Measurements from ENCODE around the gene ATP6V1F.
"Not testable (repeated sequence)": the region's sequence is repeated elsewhere in the genome, so short reads cannot be mapped to it uniquely, and the experiment has no call there.

ATP6V1F gene

DNA sequence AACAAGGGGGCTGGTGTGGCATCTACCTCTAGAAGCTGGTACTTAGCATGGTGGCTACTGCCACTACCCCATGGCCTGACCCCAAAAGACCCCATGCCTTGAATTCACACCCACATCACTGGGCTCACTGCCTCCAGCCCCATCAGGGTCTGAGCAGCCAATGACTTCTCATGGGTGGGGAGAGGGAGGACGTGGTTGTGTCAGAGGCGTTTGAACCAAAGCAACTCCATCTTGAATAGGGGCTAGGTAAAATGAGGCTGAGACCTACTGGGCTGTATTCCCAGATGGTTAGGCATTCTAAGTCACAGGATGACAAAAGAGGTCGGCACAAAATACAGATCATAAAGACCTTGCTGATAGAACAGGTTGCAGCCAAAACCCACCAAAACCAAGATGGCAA is 32.7 kb downstream of the ATP6V1F start:
- DNase-seq (ENCODE audit: low read depth in 2 of 2, low spot score in 1 of 2) = no peak

GRCh38 chr7:128899392-128899791 is 36.7 kb downstream of the ATP6V1F start:
- DNase-seq (ENCODE audit: low read depth in 2 of 2, low spot score in 1 of 2) = no peak

DNA sequence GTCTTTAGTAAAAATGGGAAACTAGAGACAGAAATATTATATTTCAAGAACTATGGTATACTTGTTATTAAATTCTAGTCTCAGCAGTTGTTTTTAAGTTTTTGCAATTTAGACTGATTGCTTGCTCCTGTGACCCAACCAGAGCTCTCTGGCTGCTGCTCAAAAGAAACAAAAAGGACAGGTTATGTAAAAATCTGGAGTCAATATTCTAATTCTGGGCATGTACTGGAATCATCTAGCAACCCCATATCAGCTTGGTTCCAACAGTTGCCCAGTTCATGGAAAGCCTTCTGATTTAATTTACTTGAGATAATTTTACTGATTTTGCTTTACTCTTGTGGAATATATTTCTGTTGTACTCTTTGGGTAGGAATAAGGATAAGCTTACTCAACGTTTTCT is 37.6 kb downstream of the ATP6V1F start:
- DNase-seq (ENCODE audit: low read depth in 2 of 2, low spot score in 1 of 2) = no peak

DNA sequence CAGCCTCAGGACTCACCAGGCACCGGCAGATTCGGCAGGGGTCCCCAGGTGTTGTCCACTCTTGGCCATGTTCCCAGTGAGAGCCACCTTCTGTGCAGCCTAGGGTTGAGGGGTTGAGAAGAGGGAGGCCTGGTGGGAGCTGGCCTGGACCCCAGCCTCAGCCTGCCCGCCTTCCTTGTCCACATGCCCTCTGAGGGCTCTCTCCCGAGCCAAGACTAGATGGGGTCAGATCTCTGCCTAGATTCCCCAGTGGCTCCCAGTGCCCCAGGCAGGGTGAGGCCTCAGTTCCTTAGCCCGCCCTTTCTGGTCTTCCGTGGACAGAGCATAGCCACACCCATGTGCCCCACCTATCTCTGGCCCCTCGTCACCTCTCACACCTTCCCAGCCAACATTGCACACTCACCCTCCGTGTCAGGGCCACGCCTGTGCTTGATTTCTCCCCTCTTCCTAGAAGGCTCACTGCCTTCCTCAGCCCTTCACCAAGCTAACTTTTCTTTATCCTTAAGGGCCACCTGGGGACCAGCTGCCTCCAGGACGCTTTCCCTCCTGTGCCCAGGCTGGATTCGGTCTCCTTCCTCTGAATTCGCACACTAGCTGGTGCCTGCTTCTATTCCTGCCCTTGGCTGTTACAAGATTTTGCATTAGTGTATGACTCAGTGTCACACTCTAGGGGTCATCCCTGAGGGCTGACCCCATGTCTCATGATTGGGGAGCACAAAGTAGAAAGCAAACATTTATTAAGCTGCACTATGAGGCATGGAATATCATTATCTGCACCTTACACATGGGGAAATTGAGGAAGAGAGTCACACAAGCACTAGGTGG is 40.3 kb downstream of the ATP6V1F start:
- no peak for DNase-seq (ENCODE audit: low read depth in 2 of 2, low spot score in 1 of 2)

DNA sequence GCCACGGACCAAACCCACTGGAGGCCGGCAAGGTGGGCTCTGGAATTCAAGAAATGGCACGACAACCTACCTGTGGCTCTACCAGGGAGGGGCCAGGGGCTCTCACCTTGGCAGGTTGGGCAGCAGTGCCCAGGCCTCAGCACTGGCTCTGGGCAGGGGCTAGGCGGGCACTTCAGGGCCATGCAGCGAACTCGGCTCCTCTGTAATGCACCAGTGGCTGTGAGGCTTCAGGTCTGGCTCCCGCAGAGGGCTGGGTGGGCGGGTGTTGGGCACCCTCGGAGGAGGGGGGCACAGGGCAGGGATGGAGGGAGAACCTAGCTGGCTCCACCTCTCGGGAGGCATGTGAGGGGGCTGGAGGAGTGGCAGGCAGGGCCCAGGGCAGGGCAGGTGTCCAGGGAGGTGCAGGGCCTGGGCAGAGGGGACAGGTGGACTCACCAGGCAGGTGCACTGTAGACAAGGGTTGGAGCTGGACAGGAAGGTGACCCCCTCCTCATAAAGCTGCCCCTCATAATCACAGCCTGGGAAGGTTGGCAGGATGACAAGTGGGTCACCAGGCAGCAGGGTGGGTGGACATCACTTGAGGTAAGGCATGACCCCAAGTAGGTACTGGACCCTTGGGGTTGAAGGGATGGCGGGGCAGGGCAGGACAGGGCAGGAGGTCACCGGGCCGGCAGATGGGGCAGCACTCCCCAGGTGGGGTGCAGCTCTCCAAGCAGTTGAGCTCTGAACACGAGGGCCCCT is 41.1 kb downstream of the ATP6V1F start:
- no peak for DNase-seq (ENCODE audit: low read depth in 2 of 2, low spot score in 1 of 2)

DNA sequence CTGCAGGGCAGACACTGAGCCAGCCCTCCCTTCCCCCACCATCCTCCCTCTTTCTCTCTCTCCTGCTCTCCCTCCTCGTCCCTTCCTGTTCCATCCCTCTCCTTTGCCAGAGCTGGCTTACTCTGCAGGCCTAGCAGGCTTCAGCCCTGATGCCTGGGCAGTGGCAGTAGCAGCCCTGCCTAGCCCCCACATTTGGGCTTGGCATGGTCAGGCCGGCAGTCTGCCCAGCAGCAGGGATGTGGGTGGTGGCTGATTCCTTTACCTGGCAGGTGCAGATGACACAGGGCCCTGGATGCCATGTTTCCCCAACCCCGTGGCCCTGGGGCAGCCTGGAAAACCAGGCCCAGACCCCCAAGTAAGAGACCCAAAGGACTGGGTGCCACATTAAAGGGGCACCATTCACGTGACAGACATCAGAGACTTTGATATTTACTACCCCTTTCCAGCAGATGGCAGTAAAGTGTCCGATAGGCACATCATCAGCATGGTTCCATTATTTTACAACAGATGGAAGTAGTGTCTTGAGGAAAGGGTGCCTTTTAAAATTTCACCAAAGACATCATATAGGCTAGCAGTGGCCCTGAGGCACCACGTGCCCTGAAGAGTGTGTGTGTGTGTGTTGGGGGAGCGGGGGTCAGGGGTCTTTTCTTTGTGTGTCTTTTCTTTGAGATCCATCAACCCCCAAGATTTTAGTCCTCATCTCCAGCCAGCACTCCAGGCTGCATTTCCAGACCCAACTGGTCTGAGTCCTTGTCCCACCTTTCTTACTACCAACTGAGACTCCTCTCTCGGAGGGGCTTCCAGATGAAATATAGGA is 41.9 kb downstream of the ATP6V1F start:
- DNase-seq (ENCODE audit: low read depth in 2 of 2, low spot score in 1 of 2) = no peak

DNA sequence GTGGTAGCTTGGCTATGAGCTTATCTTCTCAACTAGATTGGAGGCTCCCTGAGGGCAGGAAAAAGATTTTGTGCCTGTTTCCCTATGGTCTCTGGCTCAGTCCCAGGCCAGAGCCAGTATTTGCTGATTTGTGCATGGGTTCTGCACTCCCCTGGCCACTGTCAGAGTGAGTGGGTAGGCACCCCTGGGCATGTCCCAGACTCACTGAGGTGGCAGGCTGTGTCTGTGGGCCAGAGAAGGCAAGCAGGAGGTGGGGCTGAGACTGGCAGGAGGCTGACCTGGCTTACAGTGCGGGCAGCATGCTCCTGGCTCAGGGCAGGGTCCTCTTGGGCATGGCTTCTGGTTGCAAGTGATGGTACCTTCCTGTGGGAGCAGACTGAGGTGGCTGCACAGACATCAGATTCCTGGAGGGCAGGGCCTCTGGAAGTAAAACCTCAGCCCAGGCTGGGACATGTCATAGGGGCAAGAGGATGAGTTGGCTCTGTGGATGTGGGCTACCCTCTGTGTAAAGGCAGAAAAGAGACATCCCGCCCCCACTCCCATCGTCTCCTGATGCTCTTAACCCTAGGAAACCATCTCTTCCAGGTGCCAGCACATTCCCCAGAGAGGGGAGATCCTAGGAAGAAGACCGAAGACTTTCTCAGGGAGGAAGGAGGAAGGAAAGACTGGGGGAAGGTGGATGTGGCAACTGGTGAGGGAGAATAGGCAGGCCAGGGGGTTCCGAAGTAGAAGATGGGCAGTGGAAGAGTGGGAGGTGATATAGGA is 43.5 kb downstream of the ATP6V1F start:
- no peak for DNase-seq (ENCODE audit: low read depth in 2 of 2, low spot score in 1 of 2)

DNA sequence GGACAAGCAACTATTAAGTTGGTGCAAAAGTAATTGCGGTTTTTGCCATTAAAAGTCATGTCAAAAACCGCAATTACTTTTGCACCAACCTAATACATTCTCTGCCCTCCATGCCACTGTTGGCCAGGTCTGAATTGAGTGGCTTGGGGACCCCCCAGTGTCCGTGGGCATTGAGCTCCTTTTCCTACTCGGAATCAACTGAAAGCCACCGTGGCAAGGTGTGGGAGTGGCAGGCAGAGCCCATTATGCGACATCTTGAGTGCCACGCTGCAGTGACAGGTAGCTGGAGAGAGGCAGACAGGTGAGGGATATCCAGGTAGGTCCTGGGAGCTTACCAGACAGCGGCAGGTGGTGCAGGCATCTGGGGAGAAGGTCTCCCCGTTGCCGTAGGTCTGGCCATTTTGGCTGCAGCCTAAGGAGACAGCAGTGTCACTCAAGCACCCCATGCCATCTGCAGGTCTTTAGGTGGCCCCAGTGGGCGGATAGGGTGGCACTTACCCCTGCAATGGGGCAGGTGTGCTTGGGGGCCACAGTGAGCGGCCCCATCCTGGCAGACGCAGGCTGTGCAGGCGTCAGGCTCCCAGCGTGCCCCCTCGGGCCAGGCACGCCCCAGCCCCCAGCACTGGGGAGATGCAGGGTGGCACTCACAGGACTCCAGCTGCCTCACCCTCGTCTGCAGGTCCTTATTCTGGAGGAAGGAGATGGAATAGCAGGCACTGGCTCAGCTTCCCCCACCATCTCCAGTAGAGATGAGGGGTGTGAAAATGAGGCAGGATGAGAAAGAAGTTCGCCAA is 44.3 kb downstream of the ATP6V1F start:
- no peak for DNase-seq (ENCODE audit: low read depth in 2 of 2, low spot score in 1 of 2)

- no peak for DNase-seq (ENCODE audit: low read depth in 2 of 2, low spot score in 1 of 2)
Observed at GRCh38 chr7:128908750-128909624, 46.3 kb downstream of the ATP6V1F start.

DNA sequence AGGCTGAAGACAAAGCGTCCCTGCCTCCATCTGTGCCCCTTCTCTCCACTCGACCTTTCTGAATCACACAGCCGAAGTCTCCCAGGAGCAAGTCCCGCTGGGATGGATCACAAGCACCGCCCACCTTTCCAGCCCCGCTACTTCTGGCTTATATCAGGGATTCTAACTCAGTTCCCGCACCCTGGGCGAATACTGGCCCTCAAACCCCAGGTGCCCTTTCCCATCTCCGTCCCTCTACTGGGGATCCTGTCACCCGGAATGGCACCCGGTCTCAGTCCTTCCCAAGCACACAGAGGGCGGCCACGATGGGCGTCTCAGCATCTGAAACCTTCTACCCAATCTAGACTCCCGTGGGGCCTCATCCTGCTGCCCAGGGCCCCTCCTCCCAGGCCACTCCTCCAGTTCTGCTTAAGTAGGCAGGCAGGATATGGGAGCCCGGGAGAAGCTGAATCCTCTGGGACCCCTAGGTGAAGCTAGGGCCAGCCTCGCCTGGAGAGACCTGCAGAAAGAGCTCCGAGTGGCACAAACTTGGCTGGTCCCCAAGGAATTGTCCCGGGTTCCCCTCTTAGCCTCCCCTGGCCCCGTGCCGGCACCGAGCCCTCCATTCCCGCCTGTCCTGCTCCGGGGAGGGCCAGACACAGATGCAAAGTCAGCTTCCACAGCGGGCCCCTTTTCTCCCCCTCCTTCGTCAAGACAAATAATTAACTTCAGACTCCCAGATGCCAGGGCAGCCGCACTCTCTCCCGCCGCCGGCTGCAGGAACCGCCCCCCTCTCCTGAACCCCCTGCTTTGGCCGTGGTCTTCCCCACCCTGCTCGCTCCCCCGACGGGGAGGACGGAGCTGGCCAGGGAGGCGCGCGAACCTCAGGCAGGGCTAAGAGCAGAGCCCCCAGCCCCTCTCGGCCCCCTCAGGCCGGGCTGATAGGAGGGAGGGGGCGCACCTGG is 47.2 kb downstream of the ATP6V1F start:
- DNase-seq (ENCODE audit: low read depth in 2 of 2, low spot score in 1 of 2) = no peak

GRCh38 chr7:128910569-128910945 is 47.9 kb downstream of the ATP6V1F start, which contains the start of gene KCP:
Gene KCP (minus strand): TSS chr7:128910709. CDS start chr7:128910676, 33 bp downstream.
- no peak for DNase-seq (ENCODE audit: low read depth in 2 of 2, low spot score in 1 of 2)

- no peak for DNase-seq (ENCODE audit: low read depth in 2 of 2, low spot score in 1 of 2)
Observed at GRCh38 chr7:128911423-128912031, 48.9 kb downstream of the ATP6V1F start.

DNA sequence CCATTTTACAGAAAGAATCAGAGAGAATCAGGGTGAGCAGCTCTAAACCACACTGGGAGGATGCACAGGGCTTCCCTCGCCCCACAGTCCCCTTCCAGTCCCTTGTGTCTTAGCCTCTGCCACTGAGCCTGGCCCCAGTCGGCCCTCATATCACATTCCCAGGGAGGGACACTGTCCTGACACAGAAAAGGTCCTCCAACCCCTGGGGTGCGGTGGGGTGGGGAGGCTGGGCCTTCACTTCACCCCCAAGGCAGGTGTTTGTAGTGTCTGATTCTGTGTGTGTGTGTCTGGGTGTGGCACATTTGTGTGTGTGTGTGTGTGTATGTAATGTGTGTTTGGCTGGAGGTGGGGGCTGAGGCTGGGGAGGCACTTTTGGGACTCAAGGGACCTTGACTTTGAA is 49.6 kb downstream of the ATP6V1F start:
- no peak for DNase-seq (ENCODE audit: low read depth in 2 of 2, low spot score in 1 of 2)

DNA sequence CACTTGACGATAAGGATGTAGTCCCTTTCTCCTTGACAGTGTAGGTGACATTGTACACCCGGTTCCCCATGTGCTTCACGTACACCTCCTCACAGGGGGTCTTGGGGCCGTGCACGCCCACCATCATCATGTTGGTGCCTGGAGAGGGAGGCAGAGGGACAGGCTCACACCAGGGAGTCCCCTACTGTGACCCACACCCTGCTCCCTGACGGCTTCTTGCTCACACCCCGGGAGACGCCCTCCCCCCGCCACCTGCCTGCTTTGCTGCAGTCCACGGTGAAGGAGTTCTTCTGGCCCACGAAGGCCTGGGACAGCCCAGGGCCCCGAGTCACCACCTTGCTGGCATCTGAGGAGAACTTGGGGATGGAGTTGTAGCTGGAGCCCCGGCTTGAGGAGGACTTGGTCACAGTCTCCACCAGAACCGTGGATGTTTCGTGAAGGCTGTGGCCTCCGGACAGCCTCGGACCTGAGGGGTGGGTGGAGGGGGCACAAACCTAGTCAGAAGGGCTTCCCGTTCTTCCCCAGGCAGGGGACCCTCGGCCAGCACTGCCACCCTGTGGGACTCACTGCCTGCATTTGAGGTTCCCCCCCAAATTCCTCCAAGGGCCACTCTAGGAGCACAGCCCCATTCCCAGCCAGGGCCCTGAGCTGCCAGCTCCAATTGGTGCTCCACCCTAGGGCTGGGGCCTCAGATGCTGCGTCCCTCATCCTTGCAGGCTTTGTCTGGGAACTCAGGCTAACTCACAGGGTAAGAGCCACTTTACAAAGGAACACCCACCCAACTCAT is 50.2 kb downstream of the ATP6V1F start:
- DNase-seq (ENCODE audit: low read depth in 2 of 2, low spot score in 1 of 2) = not testable (repeated sequence)

GRCh38 chr7:128913870-128914565 is 51.4 kb downstream of the ATP6V1F start:
- no peak for DNase-seq (ENCODE audit: low read depth in 2 of 2, low spot score in 1 of 2)

- no peak for DNase-seq (ENCODE audit: low read depth in 2 of 2, low spot score in 1 of 2)
Observed at GRCh38 chr7:128914566-128915151, 52.0 kb downstream of the ATP6V1F start.
